DOHH2 (cell line): ENCODE measurements around the gene PPP5C.

Source experiments
- EZH2phosphoT487 ChIP-seq: fragments of 200-600 bp; sonication (generic); IDR thresholded peaks from 2 replicates; pipeline ENCODE4 v1.6.1; 2017; ENCODE audit warnings: borderline replicate concordance, mild to moderate bottlenecking, antibody characterized with exemption, low read length, moderate library complexity, mixed read lengths
- TF ChIP-seq, protein P1 (sequence below): fragments of 200-600 bp; sonication (generic); IDR thresholded peaks from one replicate; pipeline ENCODE4 v1.5.1; 2014; ENCODE audit warnings: antibody characterized with exemption, mild to moderate bottlenecking, low read depth, low read length; ENCODE audit not compliant: poor library complexity, severe bottlenecking

- TF ChIP-seq, protein P1, sequence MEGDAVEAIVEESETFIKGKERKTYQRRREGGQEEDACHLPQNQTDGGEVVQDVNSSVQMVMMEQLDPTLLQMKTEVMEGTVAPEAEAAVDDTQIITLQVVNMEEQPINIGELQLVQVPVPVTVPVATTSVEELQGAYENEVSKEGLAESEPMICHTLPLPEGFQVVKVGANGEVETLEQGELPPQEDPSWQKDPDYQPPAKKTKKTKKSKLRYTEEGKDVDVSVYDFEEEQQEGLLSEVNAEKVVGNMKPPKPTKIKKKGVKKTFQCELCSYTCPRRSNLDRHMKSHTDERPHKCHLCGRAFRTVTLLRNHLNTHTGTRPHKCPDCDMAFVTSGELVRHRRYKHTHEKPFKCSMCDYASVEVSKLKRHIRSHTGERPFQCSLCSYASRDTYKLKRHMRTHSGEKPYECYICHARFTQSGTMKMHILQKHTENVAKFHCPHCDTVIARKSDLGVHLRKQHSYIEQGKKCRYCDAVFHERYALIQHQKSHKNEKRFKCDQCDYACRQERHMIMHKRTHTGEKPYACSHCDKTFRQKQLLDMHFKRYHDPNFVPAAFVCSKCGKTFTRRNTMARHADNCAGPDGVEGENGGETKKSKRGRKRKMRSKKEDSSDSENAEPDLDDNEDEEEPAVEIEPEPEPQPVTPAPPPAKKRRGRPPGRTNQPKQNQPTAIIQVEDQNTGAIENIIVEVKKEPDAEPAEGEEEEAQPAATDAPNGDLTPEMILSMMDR = no peak
- no peak for TF ChIP-seq EZH2phosphoT487
Observed at GRCh38 chr19:46345157-46345556, 1.7 kb upstream of the PPP5C start.
